NCI-H2029 treated with DMSO at 0.1 percent for 48 hours (cell line): Measurements from ENCODE around the gene SPATA32.

ENCODE experiments used
- DNase-seq: peaks from one replicate; lab custom pipeline; 2025; lab: John Stamatoyannopoulos, UW

The SPATA32 gene

GRCh38 chr17:45228763-45229539, 32.9 kb downstream of the SPATA32 start:
- DNase-seq, result no peak

GRCh38 chr17:45227926-45228762, 33.8 kb downstream of the SPATA32 start:
- no peak for DNase-seq

GRCh38 chr17:45227101-45227925, 34.6 kb downstream of the SPATA32 start:
- no peak for DNase-seq

- DNase-seq, result no peak
Observed at GRCh38 chr17:45226576-45226975, 35.3 kb downstream of the SPATA32 start.

- no peak for DNase-seq
Observed at GRCh38 chr17:45225964-45226530, 35.8 kb downstream of the SPATA32 start.

- no peak for DNase-seq
Observed at GRCh38 chr17:45225051-45225700, 36.7 kb downstream of the SPATA32 start.

GRCh38 chr17:45224671-45225050, 37.2 kb downstream of the SPATA32 start:
- no peak for DNase-seq

- DNase-seq, result no peak
Observed at GRCh38 chr17:45223539-45224528, 38.1 kb downstream of the SPATA32 start.

- no peak for DNase-seq
Observed at GRCh38 chr17:45222996-45223538, 38.8 kb downstream of the SPATA32 start.

GRCh38 chr17:45222289-45222995, 39.5 kb downstream of the SPATA32 start:
- no peak for DNase-seq

- DNase-seq, result no peak
Observed at GRCh38 chr17:45222014-45222288, 39.9 kb downstream of the SPATA32 start.

- DNase-seq, result no peak
Observed at GRCh38 chr17:45221081-45222013, 40.5 kb downstream of the SPATA32 start, which contains the start of gene FMNL1. Gene FMNL1 (plus strand): TSS chr17:45221885. CDS start chr17:45222125, 240 bp downstream.

GRCh38 chr17:45220079-45220478, 41.8 kb downstream of the SPATA32 start:
- DNase-seq, result no peak

GRCh38 chr17:45218895-45219661, 42.8 kb downstream of the SPATA32 start:
- DNase-seq, result peak; percentile 56
